HG03571 (cell line): ENCODE measurements around the gene DGLUCY.
"Not testable (repeated sequence)": the region's sequence is repeated elsewhere in the genome, so short reads cannot be mapped to it uniquely, and the experiment has no call there.

Source experiments
- ATAC-seq: cut with Tn5 transposase; IDR thresholded peaks from one replicate; pipeline ENCODE4 v1.9.1; 2021; ENCODE audit not compliant: unreplicated experiment

DGLUCY gene

DNA sequence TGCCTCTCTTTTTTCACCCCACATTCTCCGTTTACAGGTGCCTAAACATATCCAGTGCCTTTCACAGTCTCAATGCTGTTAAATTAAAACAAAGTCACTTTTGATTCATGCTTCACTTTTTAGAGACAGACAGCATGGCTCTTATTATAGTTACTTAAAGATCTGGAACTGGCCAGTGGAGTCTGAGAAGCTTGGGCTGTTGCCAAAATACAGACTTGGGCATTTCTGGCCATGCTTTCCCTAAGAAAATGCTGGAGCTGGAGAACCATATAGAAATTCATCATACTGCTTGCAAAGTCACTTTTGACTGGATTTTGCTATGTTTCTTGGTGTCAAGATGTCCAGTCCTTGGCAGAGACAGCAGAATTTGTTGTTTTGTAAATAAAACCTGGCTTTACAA lies 142.8 kb downstream of the DGLUCY start:
- no peak for ATAC-seq

DNA sequence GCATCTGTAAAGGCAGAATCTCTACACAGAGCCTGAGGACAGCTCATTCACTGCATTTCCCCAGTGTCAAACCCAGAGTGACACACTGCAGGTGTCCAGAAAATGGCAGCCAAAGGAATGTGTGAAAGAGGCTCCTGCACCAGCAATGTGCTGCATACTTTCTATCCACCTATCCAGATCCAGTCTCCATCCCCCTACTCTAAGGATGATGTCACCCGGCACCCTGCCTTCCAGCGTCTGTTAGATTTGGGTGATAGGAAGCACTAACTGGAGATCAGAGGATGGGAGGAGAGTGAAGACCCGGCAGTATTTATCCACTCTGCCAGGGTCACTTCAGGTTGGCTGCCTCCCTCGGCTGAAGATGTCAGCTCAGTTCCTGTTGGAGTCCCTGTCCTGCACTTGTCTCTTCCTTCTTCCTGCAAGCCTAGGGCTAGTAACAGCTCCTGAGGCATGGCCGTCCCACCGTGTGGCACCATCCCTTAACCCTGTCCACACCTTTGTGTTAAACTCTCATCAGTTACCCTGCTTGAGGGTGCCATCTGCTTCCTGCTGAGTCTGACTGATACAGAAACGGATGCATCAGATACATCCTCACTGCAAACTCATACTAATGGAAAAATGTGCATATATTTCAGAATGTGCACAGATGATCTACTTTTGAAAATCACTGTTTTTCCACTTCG lies 143.6 kb downstream of the DGLUCY start:
- no peak for ATAC-seq

GRCh38 chr14:91258011-91258618 lies 144.2 kb downstream of the DGLUCY start:
- ATAC-seq: no peak

DNA sequence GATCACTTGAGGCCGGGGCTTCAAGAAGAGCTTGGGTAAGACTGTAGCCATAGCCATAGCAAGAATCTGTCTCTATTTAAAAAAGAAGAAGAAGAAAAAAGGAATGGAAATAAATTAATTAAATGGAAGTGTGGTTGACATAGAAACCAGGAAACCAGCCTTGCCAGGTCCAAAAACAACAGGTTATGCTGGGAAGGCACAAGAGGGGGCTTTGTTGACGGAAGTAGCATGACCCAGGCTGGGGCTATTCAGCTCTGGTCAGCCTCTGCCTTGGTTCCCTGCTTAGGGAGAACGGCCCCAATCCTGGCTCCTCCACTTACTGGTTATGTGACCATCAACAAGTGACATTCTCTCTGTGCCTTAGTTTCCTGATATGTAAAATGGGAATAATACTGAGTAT lies 145.0 kb downstream of the DGLUCY start:
- ATAC-seq: no peak

GRCh38 chr14:91261115-91261514 lies 147.2 kb downstream of the DGLUCY start:
- ATAC-seq: no peak

- ATAC-seq: no peak
Observed at GRCh38 chr14:91261986-91262549, 148.2 kb downstream of the DGLUCY start.

DNA sequence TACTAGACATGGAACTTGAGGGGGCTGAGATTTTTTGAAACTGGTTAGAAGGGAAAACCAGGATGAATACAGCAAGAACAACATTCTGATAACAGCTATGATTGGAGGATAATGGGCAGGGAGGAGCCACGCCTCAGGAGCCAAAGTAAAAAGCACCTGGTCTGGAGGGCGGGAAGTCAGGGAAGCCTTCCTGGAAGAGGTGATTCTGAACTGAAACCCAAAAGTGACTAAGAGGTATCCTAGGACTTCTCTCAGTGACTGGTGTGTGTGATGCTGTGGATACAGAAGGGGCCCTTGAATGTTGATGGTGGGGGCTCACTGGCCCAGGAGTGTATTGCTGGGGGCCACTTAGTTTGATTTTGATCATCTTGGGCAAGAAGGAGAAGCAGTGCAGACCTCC lies 149.5 kb downstream of the DGLUCY start:
- ATAC-seq: no peak

DNA sequence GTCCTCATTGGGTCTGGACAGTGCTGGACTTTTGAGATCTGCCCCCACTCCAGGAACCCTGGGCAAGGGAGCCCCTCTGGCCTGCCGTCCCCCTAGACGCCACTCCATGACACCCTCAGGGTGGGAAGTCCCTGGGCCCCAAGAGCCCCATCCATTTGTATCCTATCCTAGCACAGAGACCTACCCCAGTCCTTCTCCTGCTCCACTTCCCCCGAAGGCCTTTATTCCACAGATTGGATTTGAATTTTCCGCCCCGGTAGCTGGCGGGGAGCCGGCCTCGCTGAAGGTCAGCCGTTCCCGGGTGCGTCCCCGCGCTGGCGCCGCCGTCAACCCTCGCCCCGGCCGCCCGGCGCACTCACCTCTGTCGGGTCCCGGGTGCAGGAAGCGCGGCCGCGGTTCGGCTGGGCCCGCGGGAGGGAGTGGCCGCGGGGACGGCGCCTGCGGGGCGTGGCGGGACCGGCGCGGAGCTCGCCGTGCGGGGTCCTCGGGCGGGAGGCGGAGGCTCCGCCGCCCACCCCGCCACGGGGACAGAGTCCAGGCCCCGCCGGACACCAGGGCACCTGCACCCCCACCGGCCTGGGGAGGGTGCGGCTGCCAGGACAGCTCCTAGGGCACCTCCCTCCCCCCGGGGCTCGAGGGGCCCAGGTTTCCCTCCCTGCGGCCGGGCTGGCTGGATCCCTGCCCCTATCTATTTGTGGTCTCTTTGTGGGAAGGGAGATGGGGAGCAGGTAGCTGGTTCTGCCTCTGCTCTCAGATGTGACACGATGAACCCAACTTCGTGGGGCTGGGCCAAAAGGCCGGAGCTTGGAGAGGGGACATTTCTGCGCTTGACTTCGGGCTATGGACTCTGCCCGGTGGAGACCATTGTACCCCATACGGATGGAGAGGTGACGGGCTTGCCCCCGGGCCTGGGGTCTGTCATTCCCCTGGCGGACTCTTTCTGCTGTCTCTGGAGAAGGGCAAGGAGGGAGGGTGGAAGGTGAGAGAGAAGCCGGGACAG lies 150.6 kb downstream of the DGLUCY start:
- no peak for ATAC-seq

DNA sequence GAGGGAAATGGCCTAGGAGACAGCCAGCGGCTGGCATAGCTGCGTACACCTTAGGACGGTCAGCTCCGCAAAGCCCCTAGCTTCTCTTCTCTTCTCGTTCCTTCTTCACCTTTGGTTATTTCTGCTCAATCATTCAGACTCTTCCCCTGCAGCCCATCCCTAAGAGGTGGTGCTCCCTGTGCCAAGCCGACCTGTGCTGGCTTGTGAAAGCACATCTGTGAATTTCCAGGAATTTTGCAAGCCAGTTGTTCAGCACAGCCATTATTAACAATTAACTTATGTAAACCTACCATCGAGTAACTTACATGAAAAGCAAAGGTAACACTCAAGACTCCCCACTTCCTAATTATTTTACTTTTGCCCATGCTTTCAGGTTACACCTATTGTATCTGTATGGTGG lies 151.5 kb downstream of the DGLUCY start:
- ATAC-seq: no peak

GRCh38 chr14:91266276-91266675 lies 152.4 kb downstream of the DGLUCY start:
- not testable (repeated sequence) for ATAC-seq

- no peak for ATAC-seq
Observed at GRCh38 chr14:91267965-91268437, 154.1 kb downstream of the DGLUCY start.

- ATAC-seq: no peak
Observed at GRCh38 chr14:91269076-91269991, 155.5 kb downstream of the DGLUCY start.

DNA sequence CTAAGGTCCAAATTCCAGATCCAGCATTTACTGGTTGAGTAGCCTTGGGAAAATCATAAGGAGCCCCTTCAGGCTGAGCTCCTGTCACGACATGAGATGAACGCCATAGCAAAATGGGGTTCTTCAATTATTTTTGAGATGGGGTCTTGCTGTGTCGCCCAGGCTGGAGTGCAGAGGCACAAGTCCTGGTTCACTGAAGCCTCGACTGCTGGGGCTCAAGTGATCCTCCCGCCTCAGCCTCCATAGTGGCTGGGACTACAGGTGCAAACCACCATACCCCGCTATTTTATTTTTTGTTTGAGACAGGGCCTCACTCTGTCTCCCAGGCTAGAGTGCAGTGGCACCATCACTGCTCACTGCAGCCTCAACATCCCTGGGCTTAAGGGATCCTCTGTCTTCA lies 156.3 kb downstream of the DGLUCY start:
- ATAC-seq: no peak

- no peak for ATAC-seq
Observed at GRCh38 chr14:91270619-91271018, 156.7 kb downstream of the DGLUCY start.

DNA sequence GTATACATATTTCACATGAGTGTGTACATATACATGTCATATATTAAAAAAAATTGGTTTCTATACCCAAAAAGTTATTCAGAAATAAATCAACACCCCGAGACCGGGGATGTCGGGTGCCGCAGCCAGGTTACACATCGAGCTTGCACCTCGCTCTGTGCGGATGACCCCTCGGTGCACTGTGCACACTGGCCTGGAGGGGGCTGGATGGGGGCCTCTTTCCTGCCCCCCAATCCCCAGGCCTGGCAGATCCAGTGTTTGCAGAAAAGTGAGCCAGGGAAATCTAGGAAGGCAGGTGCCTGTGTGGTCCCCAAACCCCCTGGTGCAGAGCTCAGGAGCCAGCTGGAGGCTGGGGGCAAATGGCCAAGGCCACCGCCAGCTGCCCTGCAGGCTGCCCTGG lies 157.8 kb downstream of the DGLUCY start:
- ATAC-seq: no peak

GRCh38 chr14:91272341-91273272 lies 158.7 kb downstream of the DGLUCY start:
- no peak for ATAC-seq

GRCh38 chr14:91273273-91273884 lies 159.5 kb downstream of the DGLUCY start:
- no peak for ATAC-seq

- ATAC-seq: no peak
Observed at GRCh38 chr14:91273885-91274273, 160.0 kb downstream of the DGLUCY start.

DNA sequence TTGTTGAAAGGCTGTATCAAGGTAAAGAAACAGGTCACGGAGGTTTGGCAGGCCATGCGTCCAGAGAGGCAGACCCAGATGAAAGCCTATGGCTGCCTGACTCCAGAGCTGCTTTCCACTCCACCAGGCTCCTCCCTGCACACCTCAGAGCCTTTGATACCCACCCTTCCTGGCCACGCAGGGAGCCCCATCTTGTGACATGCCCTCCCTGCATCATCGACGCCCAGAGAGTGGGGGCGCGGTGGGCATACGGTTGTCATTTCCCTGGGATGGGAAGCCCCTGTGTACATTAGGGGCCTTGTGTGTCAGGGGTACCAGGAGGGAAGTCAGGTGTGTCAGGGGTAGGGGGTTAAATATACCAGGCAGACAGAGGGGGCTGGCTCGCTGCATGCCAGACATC lies 160.9 kb downstream of the DGLUCY start:
- ATAC-seq: no peak
